ENCODE results near the gene SEMA5A. TPM values are rescaled to one million over a fixed set of nuclear protein-coding genes. Genes with fewer than 3 reads are reported as not detected.

SEMA5A gene
- total RNA-seq, 4 donors from 2014 or later = 15.0 to 81.0 (median 52.9) TPM

- in situ Hi-C loops (cut with MboI; ENCODE audit: low pct_ligation_motif_present in 1 of 4, low pct_unique_long_range_greater_than_20kb in 1 of 4, low sequenced_read_pairs in 3 of 4) = no loop called here
- no peak for TF ChIP-seq POLR2A (IDR thresholded peaks at IDR 0.05)
- TF ChIP-seq POLR2AphosphoS5 (IDR thresholded peaks at IDR 0.05) = no peak
- Histone ChIP-seq H3K36me3 (no peaks in the 10 kb centered on the region), H3K4me3 (no peak overlapping the region), H3K4me1 (no peaks in the 10 kb centered on the region), H3K9me3 (no peaks in the 10 kb centered on the region), H3K27me3 (no peaks in the 10 kb centered on the region), H3K27ac (no peak overlapping the region)
- 86 to 100% methylated on average over 1 of the region's 1 CpG for WGBS, 2 donors (ENCODE audit: low coverage in 1 of 2)
- DNase-seq = no peak
- intact Hi-C loops (cut with DNase I; ENCODE audit: low total_unique reads) = no loop called here
Measured at GRCh38 chr5:9496801-9497200, 49.1 kb downstream of the SEMA5A start.

- WGBS, 2 donors (ENCODE audit: low coverage in 1 of 2) = 89 to 90% methylated on average over 4 of the region's 4 CpGs
- in situ Hi-C loops (cut with MboI; ENCODE audit: low pct_ligation_motif_present in 1 of 4, low pct_unique_long_range_greater_than_20kb in 1 of 4, low sequenced_read_pairs in 3 of 4) = no loop called here
- Histone ChIP-seq H3K27me3 (no peaks in the 10 kb centered on the region), H3K4me3 (no peak overlapping the region), H3K27ac (no peak overlapping the region), H3K9me3 (no peaks in the 10 kb centered on the region), H3K36me3 (no peaks in the 10 kb centered on the region), H3K4me1 (no peaks in the 10 kb centered on the region)
- intact Hi-C loops (cut with DNase I; ENCODE audit: low total_unique reads) = no loop called here
- no peak for TF ChIP-seq CTCF (IDR thresholded peaks at IDR 0.05)
- TF ChIP-seq POLR2AphosphoS5 (IDR thresholded peaks at IDR 0.05) = no peak
- TF ChIP-seq POLR2A (IDR thresholded peaks at IDR 0.05) = no peak
- no peak for TF ChIP-seq EP300 (IDR thresholded peaks at IDR 0.05; ENCODE audit: low read depth)
- no peak for DNase-seq
Measured at GRCh38 chr5:9495121-9495520, 50.8 kb downstream of the SEMA5A start.

GRCh38 chr5:9494301-9494700 lies 51.6 kb downstream of the SEMA5A start:
- intact Hi-C loops (cut with DNase I; ENCODE audit: low total_unique reads) = no loop called here

GRCh38 chr5:9490494-9491097 lies 55.3 kb downstream of the SEMA5A start:
- H3K4me3 ChIP-seq = no peak overlapping the region
- in situ Hi-C loops (cut with MboI; ENCODE audit: low pct_ligation_motif_present in 1 of 4, low pct_unique_long_range_greater_than_20kb in 1 of 4, low sequenced_read_pairs in 3 of 4) = no loop called here
- H3K9me3 ChIP-seq = no peaks in the 10 kb centered on the region
- 72 to 79% methylated on average over 2 of the region's 2 CpGs for WGBS, 2 donors (ENCODE audit: low coverage in 1 of 2)
- TF ChIP-seq CTCF (IDR thresholded peaks at IDR 0.05) (no peak), EP300 (IDR thresholded peaks at IDR 0.05; ENCODE audit: low read depth) (no peak), POLR2AphosphoS5 (IDR thresholded peaks at IDR 0.05) (no peak), POLR2A (IDR thresholded peaks at IDR 0.05) (no peak)
- DNase-seq = no peak
- H3K4me1 ChIP-seq = no peaks in the 10 kb centered on the region
- H3K36me3 ChIP-seq = no peaks in the 10 kb centered on the region
- intact Hi-C loops (cut with DNase I; ENCODE audit: low total_unique reads) = no loop called here
- no peak overlapping the region for H3K27ac ChIP-seq
- H3K27me3 ChIP-seq = no peaks in the 10 kb centered on the region

More at GRCh38 chr5:9494301-9494700, 51.6 kb downstream of the SEMA5A start:
- no peak for DNase-seq
- in situ Hi-C loops (cut with MboI; ENCODE audit: low pct_ligation_motif_present in 1 of 4, low pct_unique_long_range_greater_than_20kb in 1 of 4, low sequenced_read_pairs in 3 of 4) = no loop called here
- Histone ChIP-seq H3K27me3 (no peaks in the 10 kb centered on the region), H3K9me3 (no peaks in the 10 kb centered on the region), H3K36me3 (no peaks in the 10 kb centered on the region), H3K27ac (no peak overlapping the region), H3K4me3 (no peak overlapping the region), H3K4me1 (no peaks in the 10 kb centered on the region)
- 82 to 90% methylated on average over 3 of the region's 3 CpGs for WGBS, 2 donors (ENCODE audit: low coverage in 1 of 2)
- no peak for TF ChIP-seq POLR2A (IDR thresholded peaks at IDR 0.05)
- no peak for TF ChIP-seq POLR2AphosphoS5 (IDR thresholded peaks at IDR 0.05)
- no peak for TF ChIP-seq CTCF (IDR thresholded peaks at IDR 0.05)
- TF ChIP-seq EP300 (IDR thresholded peaks at IDR 0.05; ENCODE audit: low read depth) = no peak

- WGBS, 2 donors (ENCODE audit: low coverage in 1 of 2) = 83 to 90% methylated on average over 3 of the region's 3 CpGs
- no peak for DNase-seq
- in situ Hi-C loops (cut with MboI; ENCODE audit: low pct_ligation_motif_present in 1 of 4, low pct_unique_long_range_greater_than_20kb in 1 of 4, low sequenced_read_pairs in 3 of 4) = no loop called here
Measured at GRCh38 chr5:9483779-9484178, 62.1 kb downstream of the SEMA5A start.

More at GRCh38 chr5:9483779-9484178, 62.1 kb downstream of the SEMA5A start:
- Histone ChIP-seq H3K27ac (no peak overlapping the region), H3K9me3 (no peaks in the 10 kb centered on the region), H3K27me3 (no peaks in the 10 kb centered on the region), H3K4me3 (no peak overlapping the region), H3K36me3 (no peaks in the 10 kb centered on the region), H3K4me1 (no peaks in the 10 kb centered on the region)
- TF ChIP-seq POLR2AphosphoS5 (IDR thresholded peaks at IDR 0.05) = no peak
- no peak for TF ChIP-seq EP300 (IDR thresholded peaks at IDR 0.05; ENCODE audit: low read depth)
- no peak for TF ChIP-seq CTCF (IDR thresholded peaks at IDR 0.05)
- TF ChIP-seq POLR2A (IDR thresholded peaks at IDR 0.05) = no peak
- intact Hi-C loops (cut with DNase I; ENCODE audit: low total_unique reads) = no loop called here
